GM12878 (cell line): ENCODE results near the gene GRK5. TPM values are rescaled to one million over a fixed set of nuclear protein-coding genes. Genes with fewer than 3 reads are reported as not detected.

ENCODE experiments used
- ATAC-seq: fragments of 200-7000 bp; cut with Tn5 transposase; 3 replicates; pipeline ENCODE4 v1.9.1; 2020; ENCODE audit warnings: mild to moderate bottlenecking, moderate library complexity
- BruUV-seq: library from RNA; stranded (reverse); fragments of 400-500 nt; replicated peaks from 2 replicates; lab custom pipeline; 2021; lab: Mats Ljungman, UMichigan
- CTCF ChIA-PET: fragments of 300-600 bp; sonication (Branson Sonifier 250); formaldehyde crosslinking; extraction: SDS; loops from one replicate; lab custom pipeline; 2021; ENCODE audit warnings: inconsistent platforms; lab: Yijun Ruan, JAX
- POLR2A ChIA-PET: fragments of 350-600 bp; formaldehyde crosslinking; extraction: SDS; loops from one replicate; lab custom pipeline; 2021; ENCODE audit warnings: inconsistent platforms; lab: Charles Lee
- RAD21 ChIA-PET: fragments of 300-600 bp; sonication (Branson Sonifier 250); formaldehyde crosslinking; loops from one replicate; lab custom pipeline; 2023; ENCODE audit warnings: antibody characterized with exemption; ENCODE audit not compliant: unreplicated experiment; lab: Charles Lee
- SMC1A ChIA-PET: fragments of 300-600 bp; sonication (Branson Sonifier 250); formaldehyde crosslinking; loops from one replicate; lab custom pipeline; 2023; ENCODE audit not compliant: unreplicated experiment, uncharacterized antibody; lab: Charles Lee
- DNase-seq: peaks from one replicate; pipeline ENCODE4 v3.0.0-alpha.2; 2011; ENCODE audit warnings: low read depth, low spot score
- FAIRE-seq: peaks from 3 replicates; lab custom pipeline; 2011; peaks lifted over from hg19 to GRCh38; lab: Jason Lieb, UNC
- H2AFZ ChIP-seq: 2 replicates; pipeline ENCODE4 v1.6.0; 2011; ENCODE audit warnings: low read depth, low read length, control low read depth; ENCODE audit not compliant: control insufficient read depth
- H3K27ac ChIP-seq: 2 replicates; pipeline ENCODE4 v1.5.1; 2011; ENCODE audit warnings: control low read depth; ENCODE audit not compliant: control insufficient read depth, insufficient read depth
- H3K27me3 ChIP-seq, 2 experiments: replicated peaks in 1 of 2; 2 replicates each; pipeline versions ENCODE4 v1.6.0 to v1.6.1; 2011; ENCODE audit warnings: low read length in 1 of 2; ENCODE audit not compliant: control insufficient read depth in 2 of 2, insufficient read depth in 2 of 2
- H3K36me3 ChIP-seq, 2 experiments: 2 replicates each; pipeline ENCODE4 v1.5.1; 2011; ENCODE audit warnings: low read length in 1 of 2; ENCODE audit not compliant: control insufficient read depth in 2 of 2, insufficient read depth in 2 of 2
- H3K4me1 ChIP-seq: 2 replicates; pipeline ENCODE4 v1.6.1; 2011; ENCODE audit warnings: mild to moderate bottlenecking, low read length, moderate library complexity, mixed read lengths; ENCODE audit not compliant: control insufficient read depth, insufficient read depth
- H3K4me2 ChIP-seq: 2 replicates; pipeline ENCODE4 v1.6.0; 2011; ENCODE audit warnings: control low read depth; ENCODE audit not compliant: control insufficient read depth, insufficient read depth
- H3K4me3 ChIP-seq: fragments of 200-600 bp; sonication (generic); 2 replicates; pipeline ENCODE4 v1.5.1; 2016
- H3K79me2 ChIP-seq: 2 replicates; pipeline ENCODE4 v1.6.0; 2011; ENCODE audit warnings: low read length; ENCODE audit not compliant: control insufficient read depth, insufficient read depth
- H3K9ac ChIP-seq: 2 replicates; pipeline ENCODE4 v1.8.0; 2011; ENCODE audit warnings: low read length, control low read depth, mixed read lengths; ENCODE audit not compliant: control insufficient read depth, insufficient read depth
- H3K9me3 ChIP-seq: replicated peaks from 3 replicates; pipeline ENCODE4 v1.5.1; 2011; ENCODE audit warnings: mild to moderate bottlenecking, low read length; ENCODE audit not compliant: control insufficient read depth, insufficient read depth
- H4K20me1 ChIP-seq: 2 replicates; pipeline ENCODE4 v1.6.0; 2011; ENCODE audit not compliant: control insufficient read depth, insufficient read depth
- CBX5 ChIP-seq: sonication (generic); IDR thresholded peaks from 2 replicates; pipeline ENCODE4 v1.6.1; 2016; ENCODE audit warnings: low read depth, moderate library complexity, mild to moderate bottlenecking, inconsistent platforms
- CEBPZ ChIP-seq: fragments of 150-350 bp; IDR thresholded peaks from 2 replicates; pipeline ENCODE4 v1.6.1; 2016; ENCODE audit warnings: low read depth, low read length
- E4F1 ChIP-seq: fragments of 450-650 bp; IDR thresholded peaks from 2 replicates; pipeline ENCODE4 v1.6.1; 2018; ENCODE audit warnings: borderline replicate concordance, mild to moderate bottlenecking; ENCODE audit not compliant: partially characterized antibody
- HSF1 ChIP-seq: fragments of 150-350 bp; IDR thresholded peaks from 2 replicates; pipeline ENCODE4 v1.6.1; 2014; ENCODE audit warnings: mild to moderate bottlenecking, low read depth, low read length
- MXI1 ChIP-seq: fragments of 150-350 bp; IDR thresholded peaks from 2 replicates; pipeline ENCODE4 v1.6.1; 2011; ENCODE audit warnings: low read depth, mild to moderate bottlenecking, inconsistent platforms, low read length, improper control_type of control experiment
- NFXL1 ChIP-seq: fragments of 450-650 bp; IDR thresholded peaks from 2 replicates; pipeline ENCODE4 v1.6.1; 2017; ENCODE audit warnings: antibody characterized with exemption, mild to moderate bottlenecking, borderline replicate concordance
- NRF1 ChIP-seq: conservative IDR thresholded peaks from 2 replicates; pipeline ENCODE4 v1.6.1; 2011; ENCODE audit warnings: mild to moderate bottlenecking, low read depth, low read length, improper control_type of control experiment
- SMAD1 ChIP-seq: fragments of 450-650 bp; IDR thresholded peaks from 2 replicates; pipeline ENCODE4 v1.6.1; 2018; ENCODE audit warnings: mild to moderate bottlenecking, low read depth; ENCODE audit not compliant: partially characterized antibody
- SMAD5 ChIP-seq: IDR thresholded peaks from 2 replicates; pipeline ENCODE4 v1.6.1; 2016; ENCODE audit warnings: antibody characterized with exemption, low read depth
- ZBED1 ChIP-seq: IDR thresholded peaks from 2 replicates; pipeline ENCODE4 v1.6.1; 2016; ENCODE audit warnings: borderline replicate concordance
- ZBTB33 ChIP-seq: fragments of 450-650 bp; IDR thresholded peaks from 2 replicates; pipeline ENCODE4 v1.6.1; 2017; ENCODE audit warnings: mild to moderate bottlenecking
- WGBS: methylation state at CpG from one replicate; pipeline ENCODE4 v1.1.6; 2016; ENCODE audit warnings: low lambda C conversion rate; ENCODE audit not compliant: insufficient replicate concordance, insufficient coverage; ENCODE audit errors: missing lambda C conversion rate; 5-methylcytosine and 5-hydroxymethylcytosine counted together
- in situ Hi-C: fragments of 300-500 bp; cut with MboI; formaldehyde crosslinking; loops from 9 replicates; pipeline ENCODE4 v1.14.3; 2018; ENCODE audit warnings: mixed read lengths
- intact Hi-C: fragments of 100-400 bp; cut with micrococcal nuclease; formaldehyde crosslinking; loops from one replicate; pipeline ENCODE4 v1.14.2; 2022; ENCODE audit not compliant: unreplicated experiment
- polyA plus RNA-seq, 11 experiments: library from polyadenylated mRNA; depleted of rRNA in 4 of 11; unstranded in 6 of 11; stranded (reverse) in 5 of 11; fragments of >200 nt; fragmentation: Nextera tagmentation in 4 of 11; fragmentation: Illumina TruSeq in 1 of 11; extraction: Ambion mirVana in 4 of 11; extraction: Trizol in 1 of 11; gene quantifications; 1 replicate in 1 of 11; 2 replicates in 10 of 11; pipeline versions ENCODE4 v1.2.1 to v1.2.3, GENCODE V29; 2011 to 2016; ENCODE audit warnings: inconsistent platforms in 2 of 11, missing spikeins in 2 of 11, low read depth in 1 of 11
- total RNA-seq, 4 experiments: library from RNA; depleted of rRNA in 3 of 4; stranded (reverse); fragments of >200 nt in 3 of 4; fragmentation: Illumina TruSeq in 1 of 4; extraction: Trizol in 1 of 4; gene quantifications; 2 replicates each; pipeline versions ENCODE4 v1.2.1 to v1.2.3, GENCODE V29; 2013 to 2021

The GRK5 gene
- total and polyA plus RNA-seq, 10 of the 15 experiments (the other 5 are each of a cell fraction or from before 2014, with no cell fraction given): 0.11 to 22.1 (median 10.0) TPM

GRCh38 chr10:119449760-119450461, 242.5 kb downstream of the GRK5 start:
- Histone ChIP-seq H4K20me1 (no peaks in the 10 kb centered on the region), H3K9ac (no peak overlapping the region), H2AFZ (no peak overlapping the region), H3K4me1 (peaks cover 4% of the 10 kb centered on the region), H3K4me2 (0 out of 2 replicates have a peak overlapping the region, but pooled peaks have one; percentile 11), H3K9me3 (no peaks in the 10 kb centered on the region), H3K27me3 (no peaks in the 10 kb centered on the region), H3K79me2 (no peaks in the 10 kb centered on the region), H3K36me3 (peaks cover 0 to 6% of the 10 kb centered on the region in 2 experiments; a peak in 1 of 4 replicates), H3K27ac (no peak overlapping the region), H3K4me3 (no peak overlapping the region)
- ATAC-seq (no peak), FAIRE-seq (no peak), DNase-seq (no peak)
- CTCF ChIA-PET: interaction anchor here (0.7 to 3.8 kb wide), 5 partner anchors 9 to 251 kb away, joined by 3 to 19 read pairs (median 5); no protein-coding TSS in a partner anchor
- RAD21 ChIA-PET: interaction anchor here (1.5 kb wide), 1 partner anchor 251 kb away, joined by 3 read pairs; no protein-coding TSS in a partner anchor
- WGBS: 60% methylated on average over 16 of the region's 16 CpGs
- intact Hi-C loops (loop anchor here (5.0 kb wide), 1 partner anchor 92 kb away; the partner anchor contains the start of gene RGS10), in situ Hi-C loops (no loop called here)
- POLR2A ChIA-PET: interaction anchor here (0.6 to 0.8 kb wide), 2 partner anchors 7 to 31 kb away, joined by 3 to 5 read pairs; no protein-coding TSS in a partner anchor
- SMC1A ChIA-PET: interaction anchor here (0.8 to 1.5 kb wide), 4 partner anchors 16 to 250 kb away, joined by 3 to 4 read pairs (median 4); no protein-coding TSS in a partner anchor
- BruUV-seq: no TSS peak
- TF ChIP-seq NRF1: no peak
- no peak for TF ChIP-seq HSF1
- TF ChIP-seq CEBPZ: no peak
- TF ChIP-seq SMAD1: no peak
- no peak for TF ChIP-seq ZBTB33
- no peak for TF ChIP-seq E4F1
- no peak for TF ChIP-seq CBX5
- no peak for TF ChIP-seq SMAD5
- TF ChIP-seq MXI1: no peak
- TF ChIP-seq NFXL1: no peak
- no peak for TF ChIP-seq ZBED1
